Hepatocyte (in vitro differentiated cells): ENCODE data around the gene NUDC. TPM values are rescaled to one million over a fixed set of nuclear protein-coding genes. Genes with fewer than 3 reads are reported as not detected.
"Not testable (repeated sequence)": the region's sequence is repeated elsewhere in the genome, so short reads cannot be mapped to it uniquely, and the experiment has no call there.

Experiments used
- DNase-seq: peaks from one replicate; pipeline ENCODE4 v3.0.0-alpha.2; 2016; ENCODE audit warnings: low spot score
- H2AFZ ChIP-seq: fragments of 200-600 bp; sonication (generic); 2 replicates; pipeline ENCODE4 v1.6.0; 2016; ENCODE audit warnings: antibody characterized with exemption, mild to moderate bottlenecking
- H3K27ac ChIP-seq: fragments of 200-600 bp; sonication (generic); 2 replicates; pipeline ENCODE4 v1.5.1; 2016; ENCODE audit warnings: mild to moderate bottlenecking
- H3K27me3 ChIP-seq: fragments of 200-600 bp; sonication (generic); 2 replicates; pipeline ENCODE4 v1.6.1; 2016
- H3K36me3 ChIP-seq: fragments of 200-600 bp; sonication (generic); replicated peaks from 2 replicates; pipeline ENCODE4 v1.5.1; 2016; ENCODE audit warnings: low read depth; ENCODE audit not compliant: insufficient read depth
- H3K4me1 ChIP-seq: fragments of 200-600 bp; sonication (generic); 2 replicates; pipeline ENCODE4 v1.5.1; 2016; ENCODE audit warnings: mild to moderate bottlenecking, moderate library complexity; ENCODE audit not compliant: insufficient read depth
- H3K4me2 ChIP-seq: fragments of 200-600 bp; sonication (generic); 2 replicates; pipeline ENCODE4 v1.6.0; 2016
- H3K4me3 ChIP-seq: fragments of 200-600 bp; sonication (generic); 2 replicates; pipeline ENCODE4 v1.5.1; 2016; ENCODE audit warnings: mild to moderate bottlenecking
- H3K79me2 ChIP-seq: fragments of 200-600 bp; sonication (generic); 2 replicates; pipeline ENCODE4 v1.6.0; 2017; ENCODE audit warnings: mild to moderate bottlenecking
- H3K9me2 ChIP-seq: fragments of 200-600 bp; sonication (generic); replicated peaks from 2 replicates; pipeline ENCODE4 v1.6.0; 2017; ENCODE audit warnings: mild to moderate bottlenecking; ENCODE audit not compliant: insufficient read depth
- H3K9me3 ChIP-seq: fragments of 200-600 bp; sonication (generic); 2 replicates; pipeline ENCODE4 v1.5.1; 2016; ENCODE audit warnings: low read depth, mild to moderate bottlenecking
- H4K20me1 ChIP-seq: fragments of 200-600 bp; sonication (generic); 2 replicates; pipeline ENCODE4 v1.6.0; 2016; ENCODE audit warnings: mild to moderate bottlenecking; ENCODE audit not compliant: insufficient read depth, poor library complexity, severe bottlenecking
- EZH2 ChIP-seq: fragments of 200-600 bp; sonication (generic); IDR thresholded peaks from 2 replicates; pipeline ENCODE4 v1.6.1; 2016; ENCODE audit warnings: antibody characterized with exemption, mild to moderate bottlenecking, borderline replicate concordance
- EZH2phosphoT487 ChIP-seq: fragments of 200-600 bp; sonication (generic); IDR thresholded peaks from one replicate; pipeline ENCODE4 v1.6.1; 2018; ENCODE audit warnings: antibody characterized with exemption, mild to moderate bottlenecking, low read depth, moderate library complexity; ENCODE audit not compliant: unreplicated experiment, severe bottlenecking
- WGBS: methylation state at CpG from one replicate; pipeline ENCODE4 v1.1.6; 2016; ENCODE audit warnings: low lambda C conversion rate; ENCODE audit errors: missing lambda C conversion rate; 5-methylcytosine and 5-hydroxymethylcytosine counted together
- polyA plus RNA-seq: library from polyadenylated mRNA; unstranded; fragments of >200 nt; fragmentation: Nextera tagmentation; extraction: Ambion mirVana; gene quantifications from 2 replicates; pipeline ENCODE4 v1.2.1, GENCODE V29; 2016
- total RNA-seq: library from RNA; depleted of rRNA; stranded (reverse); fragments of >200 nt; gene quantifications from 2 replicates; pipeline ENCODE4 v1.2.3, GENCODE V29; 2014
- TF ChIP-seq, protein P1 (sequence below): fragments of 200-600 bp; sonication (generic); IDR thresholded peaks from 2 replicates; pipeline ENCODE4 v1.5.1; 2016; ENCODE audit warnings: antibody characterized with exemption, mild to moderate bottlenecking; ENCODE audit not compliant: poor library complexity

NUDC gene
- total and polyA plus RNA-seq, 2 experiments from 2014 or later, result 34.4 to 127 TPM

DNA sequence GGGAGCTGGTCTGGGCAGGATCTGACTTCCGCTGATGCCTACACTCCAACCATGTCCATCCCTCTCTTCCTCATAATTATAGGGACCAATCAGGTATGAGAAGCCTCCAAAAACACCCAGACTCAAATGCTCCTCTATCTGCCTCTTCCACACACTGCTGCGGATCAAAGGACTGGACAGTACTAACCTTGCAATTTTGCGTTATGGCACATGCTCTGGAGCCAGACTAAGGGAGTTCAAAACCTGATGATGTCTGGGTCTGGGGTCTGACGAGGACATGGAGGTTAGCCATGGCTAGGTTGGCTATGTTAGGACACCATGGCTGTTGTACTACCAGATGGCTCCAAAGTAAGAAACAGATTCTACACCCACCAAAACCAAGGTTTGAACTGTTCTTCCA lies 41.8 kb upstream of the NUDC start:
- Histone ChIP-seq H3K4me3 (no peak overlapping the region), H4K20me1 (no peaks in the 10 kb centered on the region), H3K27me3 (no peaks in the 10 kb centered on the region), H2AFZ (no peak overlapping the region), H3K27ac (no peak overlapping the region), H3K4me1 (no peaks in the 10 kb centered on the region), H3K79me2 (peaks cover 5% of the 10 kb centered on the region), H3K9me3 (no peaks in the 10 kb centered on the region), H3K36me3 (peaks cover 3% of the 10 kb centered on the region), H3K4me2 (no peak overlapping the region), H3K9me2 (no peaks in the 10 kb centered on the region)
- no peak for DNase-seq
- whole genome bisulfite sequencing, result 91% methylated on average over 4 of the region's 4 CpGs
- TF ChIP-seq EZH2phosphoT487, result no peak
- TF ChIP-seq, protein P1, sequence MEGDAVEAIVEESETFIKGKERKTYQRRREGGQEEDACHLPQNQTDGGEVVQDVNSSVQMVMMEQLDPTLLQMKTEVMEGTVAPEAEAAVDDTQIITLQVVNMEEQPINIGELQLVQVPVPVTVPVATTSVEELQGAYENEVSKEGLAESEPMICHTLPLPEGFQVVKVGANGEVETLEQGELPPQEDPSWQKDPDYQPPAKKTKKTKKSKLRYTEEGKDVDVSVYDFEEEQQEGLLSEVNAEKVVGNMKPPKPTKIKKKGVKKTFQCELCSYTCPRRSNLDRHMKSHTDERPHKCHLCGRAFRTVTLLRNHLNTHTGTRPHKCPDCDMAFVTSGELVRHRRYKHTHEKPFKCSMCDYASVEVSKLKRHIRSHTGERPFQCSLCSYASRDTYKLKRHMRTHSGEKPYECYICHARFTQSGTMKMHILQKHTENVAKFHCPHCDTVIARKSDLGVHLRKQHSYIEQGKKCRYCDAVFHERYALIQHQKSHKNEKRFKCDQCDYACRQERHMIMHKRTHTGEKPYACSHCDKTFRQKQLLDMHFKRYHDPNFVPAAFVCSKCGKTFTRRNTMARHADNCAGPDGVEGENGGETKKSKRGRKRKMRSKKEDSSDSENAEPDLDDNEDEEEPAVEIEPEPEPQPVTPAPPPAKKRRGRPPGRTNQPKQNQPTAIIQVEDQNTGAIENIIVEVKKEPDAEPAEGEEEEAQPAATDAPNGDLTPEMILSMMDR, result no peak
- TF ChIP-seq EZH2, result no peak

DNA sequence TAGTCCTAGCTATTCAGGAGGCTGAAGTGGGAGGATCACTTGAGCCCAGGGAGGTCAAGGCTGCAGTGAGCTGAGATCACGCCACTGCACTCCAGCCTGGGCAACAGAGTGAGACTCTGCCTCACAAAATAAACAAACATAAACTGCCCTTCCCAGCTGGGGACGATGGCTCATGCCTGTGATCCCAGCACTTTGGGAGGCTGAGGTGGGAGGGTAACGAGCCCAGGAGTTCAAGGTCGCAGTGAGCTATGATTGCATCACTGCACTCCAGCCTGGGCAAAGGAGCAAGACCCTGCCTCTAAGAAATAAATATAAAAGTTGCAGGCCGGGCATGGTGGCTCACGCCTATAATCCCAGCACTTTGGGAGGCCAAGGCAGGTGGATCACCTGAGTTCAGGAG lies 39.9 kb upstream of the NUDC start:
- DNase-seq, H3K27ac ChIP-seq, H3K4me1 ChIP-seq, H3K4me3 ChIP-seq, H3K79me2 ChIP-seq, H3K27me3 ChIP-seq, H3K36me3 ChIP-seq, H3K9me2 ChIP-seq, H3K4me2 ChIP-seq, H2AFZ ChIP-seq, H3K9me3 ChIP-seq, H4K20me1 ChIP-seq: not testable (repeated sequence)
- 90% methylated on average over 6 of the region's 6 CpGs for WGBS

GRCh38 chr1:26882696-26883463 lies 38.7 kb upstream of the NUDC start:
- Histone ChIP-seq H3K79me2 (peaks cover 6% of the 10 kb centered on the region), H3K4me3 (no peak overlapping the region), H3K4me2 (no peak overlapping the region), H3K4me1 (no peaks in the 10 kb centered on the region), H2AFZ (no peak overlapping the region), H3K27ac (no peak overlapping the region), H3K27me3 (no peaks in the 10 kb centered on the region), H3K9me3 (no peaks in the 10 kb centered on the region), H3K9me2 (no peaks in the 10 kb centered on the region), H4K20me1 (no peaks in the 10 kb centered on the region), H3K36me3 (peaks cover 3% of the 10 kb centered on the region)
- TF ChIP-seq, protein P1, result no peak
- TF ChIP-seq EZH2 (no peak), EZH2phosphoT487 (no peak)
- 95% methylated on average over 5 of the region's 5 CpGs for WGBS
- DNase-seq, result no peak

DNA sequence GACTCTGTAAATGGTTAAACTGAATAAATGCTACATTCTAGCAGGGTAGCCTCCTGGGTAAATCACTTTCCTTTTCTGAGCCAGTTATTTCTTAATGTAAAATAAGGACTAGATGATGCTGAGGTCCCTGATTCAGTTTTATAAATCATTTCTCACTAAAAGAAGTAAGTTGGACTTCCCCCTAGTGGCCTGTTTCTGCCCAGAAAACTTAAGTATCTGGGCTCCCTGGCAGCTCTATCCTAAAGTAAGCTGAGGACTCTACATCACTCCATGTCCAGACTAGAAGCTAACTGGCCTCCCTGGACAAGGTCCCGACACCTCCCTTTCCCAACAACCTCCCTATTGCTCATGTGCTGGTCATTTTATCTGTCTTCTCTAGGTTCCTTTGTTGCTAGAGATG lies 34.4 kb upstream of the NUDC start:
- Histone ChIP-seq H3K27ac (no peak overlapping the region), H3K4me3 (no peak overlapping the region), H3K9me2 (no peaks in the 10 kb centered on the region), H2AFZ (no peak overlapping the region), H3K36me3 (no peaks in the 10 kb centered on the region), H3K9me3 (no peaks in the 10 kb centered on the region), H3K79me2 (peaks cover 26% of the 10 kb centered on the region), H4K20me1 (no peaks in the 10 kb centered on the region), H3K4me1 (peaks cover 12% of the 10 kb centered on the region), H3K4me2 (no peak overlapping the region), H3K27me3 (no peaks in the 10 kb centered on the region)
- WGBS, result 88% methylated on average over 1 of the region's 1 CpG
- DNase-seq, result peak; percentile 58
- TF ChIP-seq, protein P1, result peak; percentile 37
- no peak for TF ChIP-seq EZH2
- TF ChIP-seq EZH2phosphoT487, result no peak
